ENCODE data around the gene KCTD21.

GRCh38 chr11:78205256-78205655, 16.8 kb upstream of the KCTD21 start:
- TF ChIP-seq CTCF (IDR thresholded peaks at IDR 0.05), result no peak
- TF ChIP-seq REST (IDR thresholded peaks at IDR 0.05; ENCODE audit: insufficient read depth in 1 of 2, low read depth in 2 of 2, low read length in 1 of 2), result no peak
- no peak for TF ChIP-seq POLR2AphosphoS5 (IDR thresholded peaks at IDR 0.05; ENCODE audit: low read depth, low read length)

Measured in Panc1 (cell line).